Measurements from ENCODE around the gene DNAH9. TPM values are rescaled to one million over a fixed set of nuclear protein-coding genes. Genes with fewer than 3 reads are reported as not detected.

DNAH9 gene
- total RNA-seq, 4 donors from 2014 or later = 0.41 to 1.9 (median 0.79) TPM; not detected in 1

GRCh38 chr17:11720816-11721215 is 122.5 kb downstream of the DNAH9 start:
- no peak for DNase-seq
- H3K27me3 ChIP-seq = no peaks in the 10 kb centered on the region
- WGBS, 2 donors (ENCODE audit: low coverage in 1 of 2) = 30 to 41% methylated on average over 2 of the region's 2 CpGs
- H3K4me3 ChIP-seq = no peak overlapping the region
- intact Hi-C loops (cut with DNase I; ENCODE audit: low total_unique reads) = no loop called here
- no peaks in the 10 kb centered on the region for H3K4me1 ChIP-seq
- TF ChIP-seq POLR2A (IDR thresholded peaks at IDR 0.05) (no peak), EP300 (IDR thresholded peaks at IDR 0.05; ENCODE audit: low read depth) (no peak), POLR2AphosphoS5 (IDR thresholded peaks at IDR 0.05) (no peak), CTCF (IDR thresholded peaks at IDR 0.05) (no peak)
- H3K9me3 ChIP-seq = no peaks in the 10 kb centered on the region
- H3K27ac ChIP-seq = no peak overlapping the region
- H3K36me3 ChIP-seq = no peaks in the 10 kb centered on the region
- in situ Hi-C loops (cut with MboI; ENCODE audit: low pct_ligation_motif_present in 1 of 4, low pct_unique_long_range_greater_than_20kb in 1 of 4, low sequenced_read_pairs in 3 of 4) = no loop called here

DNA sequence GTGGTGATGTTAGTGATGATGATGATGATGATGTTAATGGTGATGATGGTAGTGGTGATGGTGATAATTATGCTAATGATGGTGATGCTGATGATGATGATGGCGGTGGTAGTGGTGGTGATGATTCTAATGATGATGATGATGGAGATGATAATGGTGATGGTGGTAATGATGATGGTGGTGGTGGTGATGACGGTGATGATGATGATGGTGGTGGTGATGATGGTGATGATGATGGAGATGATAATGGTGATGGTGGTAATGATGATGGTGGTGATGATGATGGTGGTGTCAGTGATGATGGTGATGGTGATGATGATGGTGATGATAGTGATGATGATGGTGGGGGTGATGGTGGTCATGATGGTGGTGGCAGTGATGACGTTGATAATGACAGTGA is 132.5 kb downstream of the DNAH9 start:
- intact Hi-C loops (cut with DNase I; ENCODE audit: low total_unique reads) = no loop called here

DNA sequence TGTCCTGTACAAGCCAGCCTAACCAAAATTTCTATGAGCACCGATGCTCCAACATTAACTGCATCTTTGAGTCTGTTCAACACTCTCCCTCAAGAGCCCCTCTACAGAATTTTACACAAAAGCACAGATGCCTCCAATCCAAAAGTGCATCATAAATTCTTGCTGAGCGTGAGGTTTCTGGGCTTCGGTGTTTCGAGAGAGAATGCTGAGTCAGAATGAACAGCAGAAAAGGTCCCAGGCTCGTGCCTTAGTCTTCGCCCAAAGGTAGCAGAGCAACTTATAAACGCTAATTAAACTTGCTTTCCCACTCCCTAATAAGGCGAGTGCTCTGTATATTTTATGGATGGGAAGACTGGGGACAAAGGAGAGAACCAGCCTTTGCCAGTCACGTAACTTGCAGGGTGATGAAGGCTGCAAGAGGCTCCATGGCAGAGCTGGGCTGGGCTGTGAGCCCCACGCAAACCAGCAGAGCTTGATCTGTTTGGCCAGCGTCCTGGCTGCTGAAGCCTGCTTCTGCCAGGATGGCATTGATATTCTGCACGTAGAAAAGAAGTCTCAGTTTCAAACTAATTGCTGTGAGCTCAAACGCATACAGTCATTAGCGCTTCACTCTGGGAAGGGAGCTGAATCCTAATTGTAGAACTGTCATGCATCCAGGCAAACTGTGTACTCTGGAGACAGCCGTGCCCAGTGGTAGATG is 138.5 kb downstream of the DNAH9 start:
- Histone ChIP-seq H3K36me3 (no peaks in the 10 kb centered on the region), H3K9me3 (no peaks in the 10 kb centered on the region), H3K27me3 (no peaks in the 10 kb centered on the region), H3K27ac (no peak overlapping the region), H3K4me1 (no peaks in the 10 kb centered on the region), H3K4me3 (no peak overlapping the region)
- 63 to 65% methylated on average over 7 to 15 of the region's 15 CpGs for WGBS, 2 donors (ENCODE audit: low coverage in 1 of 2)
- intact Hi-C loops (cut with DNase I; ENCODE audit: low total_unique reads) (no loop called here), in situ Hi-C loops (cut with MboI; ENCODE audit: low pct_ligation_motif_present in 1 of 4, low pct_unique_long_range_greater_than_20kb in 1 of 4, low sequenced_read_pairs in 3 of 4) (no loop called here)
- TF ChIP-seq POLR2A (IDR thresholded peaks at IDR 0.05) = no peak
- TF ChIP-seq EP300 (IDR thresholded peaks at IDR 0.05; ENCODE audit: low read depth) = no peak
- TF ChIP-seq CTCF (IDR thresholded peaks at IDR 0.05) = no peak
- TF ChIP-seq POLR2AphosphoS5 (IDR thresholded peaks at IDR 0.05) = no peak
- no peak for DNase-seq

More for the DNA sequence above, 132.5 kb downstream of the DNAH9 start:
- no peak for DNase-seq
- no peaks in the 10 kb centered on the region for H3K27me3 ChIP-seq
- in situ Hi-C loops (cut with MboI; ENCODE audit: low pct_ligation_motif_present in 1 of 4, low pct_unique_long_range_greater_than_20kb in 1 of 4, low sequenced_read_pairs in 3 of 4) = no loop called here
- no peak overlapping the region for H3K4me3 ChIP-seq
- TF ChIP-seq POLR2AphosphoS5 (IDR thresholded peaks at IDR 0.05) (no peak), POLR2A (IDR thresholded peaks at IDR 0.05) (no peak), EP300 (IDR thresholded peaks at IDR 0.05; ENCODE audit: low read depth) (no peak), CTCF (IDR thresholded peaks at IDR 0.05) (no peak)
- no peaks in the 10 kb centered on the region for H3K36me3 ChIP-seq
- H3K4me1 ChIP-seq = no peaks in the 10 kb centered on the region
- 90 to 95% methylated on average over 3 of the region's 3 CpGs for WGBS, 2 donors (ENCODE audit: low coverage in 1 of 2)
- H3K9me3 ChIP-seq = no peaks in the 10 kb centered on the region
- H3K27ac ChIP-seq = no peak overlapping the region

DNA sequence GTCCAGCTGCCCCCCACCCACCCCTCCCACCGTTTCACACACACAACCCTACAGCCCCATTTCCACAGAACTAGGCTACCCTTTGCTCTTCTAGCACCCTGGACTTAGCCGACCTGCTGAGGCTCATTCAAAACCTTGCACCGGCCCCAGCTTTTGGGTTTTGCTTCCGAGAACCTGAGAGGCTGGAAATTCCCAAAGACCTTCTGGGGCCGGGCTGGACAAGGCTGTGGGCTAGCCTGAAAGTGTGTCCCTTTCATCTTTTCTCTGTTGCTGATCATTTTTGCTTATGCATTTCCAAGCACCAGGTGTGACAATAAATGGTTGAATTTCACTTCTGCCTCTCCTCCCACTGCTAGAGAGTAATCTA is 139.0 kb downstream of the DNAH9 start:
- in situ Hi-C loops (cut with MboI; ENCODE audit: low pct_ligation_motif_present in 1 of 4, low pct_unique_long_range_greater_than_20kb in 1 of 4, low sequenced_read_pairs in 3 of 4) (no loop called here), intact Hi-C loops (cut with DNase I; ENCODE audit: low total_unique reads) (no loop called here)
- Histone ChIP-seq H3K27me3 (no peaks in the 10 kb centered on the region), H3K4me3 (no peak overlapping the region), H3K9me3 (no peaks in the 10 kb centered on the region), H3K4me1 (no peaks in the 10 kb centered on the region), H3K36me3 (no peaks in the 10 kb centered on the region), H3K27ac (no peak overlapping the region)
- TF ChIP-seq CTCF (IDR thresholded peaks at IDR 0.05) = no peak
- no peak for TF ChIP-seq POLR2A (IDR thresholded peaks at IDR 0.05)
- TF ChIP-seq POLR2AphosphoS5 (IDR thresholded peaks at IDR 0.05) = no peak
- no peak for TF ChIP-seq EP300 (IDR thresholded peaks at IDR 0.05; ENCODE audit: low read depth)
- WGBS, 2 donors (ENCODE audit: low coverage in 1 of 2) = 74% methylated on average over 5 of the region's 5 CpGs; no CpG with 5 or more reads in 1 of the 2 donors
- no peak for DNase-seq
